GM21825 (cell line): ENCODE data around the gene PACRG.

Source experiments
- ATAC-seq: cut with Tn5 transposase; IDR thresholded peaks from one replicate; pipeline ENCODE4 v1.9.1; 2021; ENCODE audit warnings: mild to moderate bottlenecking, moderate library complexity; ENCODE audit not compliant: unreplicated experiment

Gene PACRG

DNA sequence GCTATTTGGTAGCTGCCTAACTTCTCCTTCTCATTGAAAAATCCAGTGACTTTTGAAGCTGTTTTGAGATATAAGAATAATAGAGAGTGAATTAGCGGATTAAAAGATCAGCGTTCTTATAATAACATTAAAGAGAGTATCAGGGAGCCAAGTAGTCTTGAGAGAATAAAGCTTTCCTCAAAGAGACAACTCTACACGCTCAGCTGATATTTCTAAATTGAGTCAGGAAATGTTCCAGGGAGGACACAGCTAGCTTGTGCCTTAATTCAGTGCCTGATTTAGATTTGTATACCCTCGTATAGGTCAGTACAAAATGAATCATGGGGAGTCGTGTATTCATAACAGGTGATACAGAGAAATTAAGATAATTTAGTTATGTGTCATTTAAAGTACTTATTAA lies 611.7 kb downstream of the PACRG start:
- ATAC-seq: no peak

DNA sequence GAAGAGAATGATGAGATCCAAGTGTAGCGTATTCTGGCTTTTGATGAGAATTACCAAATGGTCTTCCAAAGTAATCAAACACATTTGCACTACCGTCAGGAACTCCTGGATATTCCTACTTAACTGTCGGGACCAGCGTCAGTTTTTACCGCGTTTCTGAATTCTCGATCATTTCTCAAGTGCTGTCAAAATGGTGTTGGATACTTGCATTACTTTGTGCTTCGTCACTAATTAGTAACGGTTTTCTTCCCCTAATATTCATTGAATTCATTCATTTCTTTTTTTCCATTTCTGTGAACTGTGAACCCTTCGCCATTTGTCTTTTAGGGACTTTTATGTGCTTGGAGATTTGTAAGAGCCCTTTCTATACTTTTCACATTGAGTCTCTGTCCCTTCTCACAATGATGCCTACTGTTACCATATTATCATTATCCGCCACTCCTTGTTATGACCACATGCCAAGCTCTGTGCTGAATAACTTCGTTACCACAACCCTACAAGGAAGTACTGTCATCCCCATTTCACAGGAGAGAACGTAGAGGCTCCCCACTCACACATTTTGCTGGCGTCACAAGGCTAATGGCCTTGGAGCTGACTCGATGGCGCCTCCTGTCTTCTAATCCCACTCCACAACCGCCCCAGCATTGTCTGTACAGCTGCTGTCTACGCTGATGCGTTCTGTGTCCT lies 612.6 kb downstream of the PACRG start:
- ATAC-seq: no peak

DNA sequence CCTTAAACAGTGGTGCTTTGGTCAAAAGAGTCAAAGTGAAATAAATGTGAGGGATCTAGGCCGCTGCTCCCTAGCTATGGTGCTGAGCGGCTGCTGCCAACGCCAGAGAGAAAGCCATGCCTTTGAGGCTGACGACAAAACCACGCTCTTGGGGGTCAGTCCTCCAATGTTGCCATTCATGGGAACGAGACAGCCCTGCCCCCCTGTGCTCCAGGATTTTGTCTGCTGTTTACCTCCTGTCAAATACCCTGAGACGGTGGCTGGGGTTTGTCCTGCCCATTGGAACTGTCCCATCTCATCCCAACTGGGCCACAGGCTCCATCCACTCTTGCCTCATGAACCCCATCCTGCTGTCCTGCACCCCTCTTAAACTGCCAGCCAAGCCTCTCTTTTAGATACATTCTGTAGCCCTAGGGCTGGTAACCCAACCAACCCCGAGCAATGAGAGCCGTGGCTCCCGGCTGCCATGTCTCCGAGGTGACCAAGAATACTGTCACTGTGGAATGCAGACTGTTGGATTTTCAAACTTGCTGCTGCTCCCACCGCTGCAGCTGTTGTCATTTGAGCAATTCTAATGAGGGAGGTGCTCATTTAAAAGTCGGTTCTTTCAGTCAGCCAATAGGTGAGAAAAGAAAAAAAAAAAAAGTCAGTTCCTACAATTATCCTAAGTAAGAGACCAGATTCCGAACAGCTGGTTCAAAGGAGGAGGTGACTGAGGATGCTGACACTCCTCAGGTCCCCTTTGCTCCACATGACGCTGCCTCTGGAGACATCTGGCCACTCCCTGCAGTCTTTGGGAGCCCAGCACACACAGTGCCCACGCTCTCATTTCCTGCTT lies 613.7 kb downstream of the PACRG start:
- no peak for ATAC-seq

DNA sequence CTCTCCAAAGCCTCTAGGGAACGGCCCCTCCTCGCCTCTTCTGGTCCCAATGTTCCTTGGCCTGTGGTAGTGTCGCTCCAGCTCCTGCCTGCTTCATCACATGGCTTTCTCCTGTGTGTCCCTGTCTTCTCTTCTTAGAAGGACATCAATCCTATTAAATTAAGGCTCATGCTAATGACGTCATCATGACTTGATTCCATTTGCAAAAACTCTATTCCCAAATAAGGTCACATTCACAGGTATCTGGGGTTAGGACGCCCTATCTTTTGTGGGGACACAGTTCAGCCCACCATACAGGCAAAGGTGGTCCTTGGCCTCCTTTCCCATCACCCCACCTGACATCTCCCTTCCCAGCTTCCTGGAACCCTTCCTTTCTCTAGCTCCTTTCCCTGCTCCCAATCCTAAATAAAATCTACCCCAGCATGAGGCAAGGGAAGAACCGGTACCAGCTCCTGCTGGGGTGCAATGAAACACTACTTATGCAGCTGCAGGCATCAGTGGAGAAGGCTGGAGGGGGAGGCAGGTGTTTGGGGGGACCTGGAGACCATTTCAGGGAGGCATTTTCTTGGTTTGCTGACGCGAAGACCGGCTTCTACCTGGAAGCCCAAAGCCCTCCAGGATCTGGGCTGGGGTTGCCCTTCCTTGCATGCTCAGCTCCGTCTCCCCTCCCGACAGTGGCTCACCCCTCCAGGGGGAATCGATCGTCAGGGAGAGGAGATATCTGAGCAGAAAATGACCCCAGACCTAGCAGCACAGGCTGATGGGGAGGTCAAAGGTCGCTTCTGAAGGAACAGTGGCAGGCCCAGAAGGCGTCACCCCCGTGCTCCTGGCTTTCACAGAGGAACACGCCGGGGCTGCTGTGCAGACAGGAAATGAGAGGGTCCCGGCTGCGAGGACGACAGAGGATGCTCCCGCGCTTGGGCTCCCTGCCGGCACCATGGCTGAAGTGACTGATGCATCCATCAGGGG lies 615.1 kb downstream of the PACRG start:
- no peak for ATAC-seq

- ATAC-seq: no peak
These were observed 615.8 kb downstream of the PACRG start for GRCh38 chr6:163343609-163344008.

DNA sequence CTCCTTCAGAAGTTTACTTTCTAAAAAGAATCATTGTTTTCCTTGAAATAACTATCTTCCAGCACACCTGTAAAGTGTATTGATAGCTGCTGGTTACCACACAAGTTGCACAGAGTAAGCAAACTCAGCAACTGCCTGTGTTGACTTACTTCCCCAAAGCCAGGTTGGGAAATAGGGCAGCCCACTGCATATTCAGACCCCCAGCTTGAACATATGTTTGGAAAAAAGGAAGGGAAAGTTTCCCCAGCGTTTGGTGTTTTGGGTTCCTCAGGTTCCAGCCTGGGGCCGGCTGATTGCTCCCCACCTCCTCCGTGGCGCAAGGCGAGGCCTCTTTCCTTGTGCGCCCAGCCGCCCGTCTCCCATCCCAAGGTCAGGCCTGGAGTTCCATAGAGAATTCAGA lies 616.6 kb downstream of the PACRG start:
- no peak for ATAC-seq

- no peak for ATAC-seq
These were observed 618.2 kb downstream of the PACRG start for GRCh38 chr6:163345931-163346330.

- ATAC-seq: no peak
These were observed 618.8 kb downstream of the PACRG start for GRCh38 chr6:163346497-163346961.

DNA sequence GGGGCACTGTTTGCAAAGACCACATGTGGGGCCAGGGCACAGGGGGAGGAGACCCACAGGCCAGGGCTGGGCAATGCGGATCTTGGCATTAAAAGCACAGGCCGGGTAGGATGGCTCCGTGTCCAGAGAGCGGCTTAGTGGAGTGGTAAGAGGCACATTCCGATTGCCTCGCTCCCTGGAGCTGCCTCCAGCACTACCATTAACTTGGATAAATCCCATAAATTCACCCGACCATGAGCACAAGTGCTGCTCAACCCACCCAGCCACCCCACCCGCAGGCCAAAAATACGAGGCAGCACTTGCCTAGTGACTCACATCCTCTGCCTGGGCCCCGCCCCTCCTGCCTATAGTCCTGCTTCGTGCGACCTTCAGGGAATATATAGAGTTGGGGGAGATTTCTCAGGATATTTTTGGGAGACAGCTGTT lies 619.3 kb downstream of the PACRG start:
- no peak for ATAC-seq

GRCh38 chr6:163348789-163349680 lies 621.3 kb downstream of the PACRG start:
- ATAC-seq: no peak

DNA sequence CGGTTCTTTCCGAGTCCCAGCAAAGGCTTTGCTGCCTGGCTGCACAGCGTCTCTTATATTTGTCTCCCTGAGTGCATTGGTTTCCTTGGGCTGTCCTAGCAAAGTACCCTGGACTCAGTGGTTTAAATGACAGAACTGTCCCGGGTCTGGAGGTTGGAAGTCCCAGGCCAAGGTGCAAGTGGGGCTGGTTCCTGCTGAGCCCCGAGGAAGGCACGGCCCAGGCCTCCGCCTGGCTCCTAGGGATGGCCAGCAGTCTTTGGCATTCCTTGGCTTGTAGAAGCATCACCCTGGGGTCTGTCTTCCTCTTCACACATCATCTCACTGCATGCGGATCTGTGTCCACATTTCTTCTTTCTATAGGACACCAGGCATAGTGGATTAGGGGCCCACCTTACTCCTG lies 621.9 kb downstream of the PACRG start:
- ATAC-seq: no peak

DNA sequence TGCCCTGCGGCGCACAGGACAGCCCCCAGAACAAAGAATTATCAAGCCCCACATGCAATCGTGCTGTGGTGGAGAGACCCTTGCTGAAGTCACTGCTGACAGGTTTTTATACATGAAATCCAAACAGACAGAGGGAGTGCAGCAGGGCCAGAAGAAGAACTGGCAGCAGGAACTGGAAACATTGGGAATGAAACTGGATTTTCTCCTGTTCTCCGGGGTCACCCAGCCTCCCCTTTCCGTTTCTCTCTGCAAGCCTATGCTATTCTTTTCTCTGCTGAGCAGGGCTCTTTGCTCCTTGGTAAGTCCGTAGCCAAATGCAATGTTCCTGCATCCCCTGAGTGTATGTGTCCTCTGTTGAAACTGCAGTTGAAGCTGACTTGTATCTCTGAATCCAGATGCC lies 623.2 kb downstream of the PACRG start:
- no peak for ATAC-seq

- ATAC-seq: no peak
These were observed 624.4 kb downstream of the PACRG start for GRCh38 chr6:163352011-163352685.

- ATAC-seq: no peak
These were observed 625.2 kb downstream of the PACRG start for GRCh38 chr6:163352966-163353365.

- ATAC-seq: no peak
These were observed 626.3 kb downstream of the PACRG start for GRCh38 chr6:163354085-163354484.

GRCh38 chr6:163354761-163355425 lies 627.1 kb downstream of the PACRG start:
- peak; percentile 55 for ATAC-seq

GRCh38 chr6:163355426-163355991 lies 627.7 kb downstream of the PACRG start:
- ATAC-seq: no peak

- no peak for ATAC-seq
These were observed 628.5 kb downstream of the PACRG start for GRCh38 chr6:163356324-163356723.

DNA sequence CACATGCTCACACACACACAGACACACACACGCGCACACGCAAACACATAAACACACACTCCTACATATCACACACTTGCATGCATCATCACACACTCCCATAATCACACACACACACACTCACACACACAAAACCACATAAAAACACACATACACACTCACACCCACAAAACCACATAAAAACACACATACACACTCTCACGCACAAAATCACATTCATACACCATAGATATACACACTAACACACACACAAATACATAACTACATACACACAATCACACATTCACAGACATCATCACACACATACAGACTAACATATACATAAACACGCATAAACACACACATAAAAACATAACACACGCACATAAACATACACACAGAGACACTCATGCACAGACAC lies 629.0 kb downstream of the PACRG start:
- ATAC-seq: no peak
